GM18508 (cell line): Measurements from ENCODE around the gene NEURL1B.
"Not testable (repeated sequence)": the region's sequence is repeated elsewhere in the genome, so short reads cannot be mapped to it uniquely, and the experiment has no call there.

Experiments
- ATAC-seq: cut with Tn5 transposase; IDR thresholded peaks from one replicate; pipeline ENCODE4 v1.9.1; 2021; ENCODE audit warnings: moderate number of reproducible peaks; ENCODE audit not compliant: insufficient read depth, unreplicated experiment

The NEURL1B gene

DNA sequence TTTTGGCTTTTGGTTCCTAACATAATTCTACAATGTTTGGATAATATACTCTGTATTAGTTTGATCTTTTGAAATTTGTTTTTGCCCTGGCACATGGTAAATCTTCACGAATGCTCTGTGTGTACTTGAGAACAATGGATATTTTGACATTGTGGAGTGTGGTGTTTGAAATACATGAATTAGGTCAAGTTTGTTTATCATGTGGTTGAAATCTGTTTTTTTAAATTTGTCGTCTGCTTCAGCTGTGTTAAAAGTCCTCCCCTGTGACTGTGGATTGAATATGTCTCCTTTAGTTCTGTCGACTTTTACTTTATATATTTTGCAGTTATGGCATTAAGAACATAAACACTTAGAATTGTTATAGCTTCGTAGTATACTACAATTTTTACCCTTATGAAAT, 69.6 kb downstream of the NEURL1B start:
- ATAC-seq = no peak

DNA sequence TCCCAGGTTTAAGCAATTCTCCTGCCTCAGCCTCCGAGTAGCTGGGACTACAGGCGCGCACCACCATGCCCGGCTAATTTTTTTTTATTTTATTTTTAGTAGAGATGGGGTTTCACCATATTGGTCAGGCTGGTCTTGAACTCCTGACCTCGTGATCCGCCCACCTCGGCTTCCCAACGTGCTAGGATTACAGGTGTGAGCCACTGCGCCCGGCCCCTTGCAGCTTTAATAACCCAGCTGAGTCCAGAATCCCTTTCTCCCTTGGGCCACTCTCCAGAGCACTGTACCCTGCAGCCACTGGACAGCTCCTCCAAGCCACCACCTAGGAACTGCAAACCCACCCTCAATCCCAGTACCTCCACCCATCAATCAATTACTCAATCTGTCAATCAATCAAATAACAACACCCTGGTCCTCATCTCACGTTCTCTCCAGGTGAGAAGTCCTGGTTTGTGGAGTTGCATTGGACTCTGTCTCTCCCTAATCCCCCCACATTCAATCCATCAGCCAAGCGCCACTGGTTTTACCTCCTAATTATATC, 70.3 kb downstream of the NEURL1B start:
- ATAC-seq = not testable (repeated sequence)

DNA sequence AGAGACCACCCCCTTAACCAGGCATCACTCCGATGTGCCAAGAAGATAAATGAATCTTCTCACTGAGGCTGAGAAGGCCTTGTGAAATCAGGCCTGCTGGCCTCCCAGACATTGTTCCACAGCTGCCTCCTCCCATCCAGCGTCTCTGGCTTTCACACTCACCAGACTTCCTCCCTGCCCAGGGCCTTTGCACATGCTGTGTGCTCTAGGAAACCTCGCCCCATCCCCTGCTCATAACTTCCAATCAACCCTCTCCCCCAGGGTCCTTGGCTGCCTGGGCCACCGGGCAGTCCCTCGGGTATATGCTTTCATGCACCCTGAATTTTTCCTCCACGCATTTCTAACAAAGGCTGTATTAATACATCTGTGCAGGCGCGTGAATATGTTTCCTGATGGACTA, 71.5 kb downstream of the NEURL1B start:
- no peak for ATAC-seq

DNA sequence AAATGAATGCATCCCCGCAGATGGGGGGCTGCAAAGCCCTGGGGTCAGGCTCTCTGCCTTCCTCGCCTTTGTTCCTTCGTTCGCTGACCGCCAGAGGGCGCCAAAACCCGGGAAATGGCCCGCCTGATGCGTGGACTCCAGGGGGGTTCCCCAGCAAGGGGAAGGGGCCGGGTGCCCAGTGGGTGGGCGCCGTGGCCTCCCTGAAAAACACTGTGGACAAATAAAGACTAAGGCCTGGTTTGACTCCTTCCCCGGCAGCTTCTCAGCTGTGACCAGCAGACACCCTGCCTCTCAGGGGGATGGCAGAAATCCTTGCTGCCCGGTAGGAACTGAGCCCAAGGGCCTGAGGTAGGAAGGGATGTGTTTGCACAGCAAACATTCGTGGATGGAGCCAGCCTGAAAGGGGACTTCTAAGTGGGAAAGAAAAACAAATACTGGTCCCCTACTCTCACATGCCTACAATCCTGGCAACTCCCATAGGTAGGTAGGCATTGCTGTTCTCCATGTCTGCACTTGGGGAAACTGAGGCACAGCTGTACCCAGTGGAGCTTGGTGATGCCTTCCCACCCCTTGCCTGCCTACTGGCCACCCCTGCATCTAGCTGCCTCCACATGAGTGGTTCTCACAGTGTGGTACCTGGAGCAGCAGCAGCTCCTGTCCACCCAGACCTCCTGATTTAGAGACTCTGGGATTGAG, 72.2 kb downstream of the NEURL1B start:
- no peak for ATAC-seq

DNA sequence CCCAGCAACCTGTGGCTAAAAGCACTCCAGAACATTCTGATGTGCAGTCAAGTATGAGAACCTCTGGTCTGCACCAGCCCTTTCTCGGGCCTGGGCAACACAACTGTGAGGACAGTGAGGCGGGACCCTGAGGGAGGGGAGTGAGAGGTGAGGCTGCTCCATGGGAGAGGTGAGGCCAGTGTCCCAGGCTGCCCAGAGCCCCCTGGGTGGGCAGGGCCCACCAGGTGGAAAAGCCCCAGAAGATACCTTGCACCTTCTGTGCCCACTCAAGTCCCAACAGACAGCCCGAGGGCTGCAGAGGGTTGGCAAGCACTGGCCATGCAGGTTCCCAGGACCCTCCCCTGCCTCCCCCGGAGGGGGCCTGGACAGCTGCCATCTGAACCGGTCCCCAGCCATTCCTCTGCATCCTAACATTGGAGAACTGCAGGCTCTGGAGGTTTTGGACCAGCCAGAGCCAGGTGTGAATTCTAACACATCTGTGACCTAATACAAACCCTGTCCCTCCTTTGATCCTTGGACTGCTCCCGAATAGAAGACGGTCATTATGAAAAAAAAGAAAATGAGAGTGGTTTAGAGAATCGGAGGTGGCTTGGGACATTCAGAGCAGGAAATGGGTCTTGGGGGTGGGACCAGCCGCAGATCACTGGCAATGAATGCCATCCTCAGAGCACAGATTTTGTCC, 72.9 kb downstream of the NEURL1B start:
- ATAC-seq = no peak

DNA sequence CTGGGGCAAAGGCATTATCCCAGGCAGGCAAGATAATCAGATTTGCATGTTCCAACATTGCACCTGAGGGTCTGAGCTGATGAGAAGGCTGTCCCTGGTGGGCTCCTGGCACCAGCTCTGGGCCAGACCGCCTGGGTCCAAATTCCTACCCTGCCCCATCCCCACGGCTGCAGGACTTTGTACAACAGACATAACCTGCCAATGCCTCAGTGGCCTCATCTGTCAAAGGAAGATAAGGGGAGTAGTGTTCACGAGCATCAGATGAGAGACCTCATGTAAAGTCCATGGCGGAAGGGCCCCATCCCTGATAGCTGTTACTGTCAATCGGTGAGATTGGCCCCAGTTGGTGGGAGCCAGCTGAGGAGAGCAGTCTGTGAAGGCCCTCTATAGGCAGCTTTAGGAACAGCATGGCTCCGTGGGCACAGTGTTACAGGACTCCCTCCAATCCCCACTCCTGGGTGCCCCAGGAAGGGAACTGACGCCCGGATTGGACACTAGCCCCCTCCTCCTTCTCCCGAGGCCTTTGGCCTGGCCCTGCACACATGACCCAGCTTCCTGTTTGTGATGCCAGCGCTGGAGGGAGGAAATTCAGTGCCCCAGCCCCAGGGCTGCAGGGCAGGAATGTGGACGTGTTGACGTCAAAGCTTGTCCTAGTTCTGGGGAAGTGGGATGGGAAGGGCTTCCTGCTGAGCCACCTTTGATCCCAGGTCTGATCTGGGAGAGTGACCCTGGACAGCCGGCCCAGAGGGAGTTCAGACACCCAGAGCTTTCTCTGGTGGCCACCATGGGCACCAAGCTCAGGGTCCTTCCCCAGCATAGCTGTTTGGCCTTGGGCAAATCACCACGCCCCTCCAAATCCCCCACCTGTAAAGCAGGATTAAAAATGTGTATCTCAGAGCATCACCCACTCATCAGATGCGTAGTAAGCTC, 73.7 kb downstream of the NEURL1B start:
- ATAC-seq = no peak

DNA sequence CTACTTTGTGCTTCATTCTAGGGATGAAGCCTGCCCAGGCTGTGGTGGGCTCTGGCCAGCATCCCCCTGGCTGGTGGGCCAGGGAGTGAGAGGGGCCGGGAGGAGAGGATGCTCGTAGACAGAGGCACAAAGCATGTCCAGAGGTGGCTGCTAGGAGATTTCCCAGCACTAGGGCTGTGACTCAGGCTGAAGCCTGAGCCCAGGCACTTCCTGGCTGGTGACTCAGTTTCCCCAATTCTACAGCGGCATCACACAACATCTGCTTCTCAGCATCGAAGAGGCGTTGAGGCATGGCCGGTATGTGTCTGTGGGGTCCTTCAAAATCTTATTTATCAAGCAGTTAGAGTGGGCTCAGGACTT, 74.3 kb downstream of the NEURL1B start:
- no peak for ATAC-seq

DNA sequence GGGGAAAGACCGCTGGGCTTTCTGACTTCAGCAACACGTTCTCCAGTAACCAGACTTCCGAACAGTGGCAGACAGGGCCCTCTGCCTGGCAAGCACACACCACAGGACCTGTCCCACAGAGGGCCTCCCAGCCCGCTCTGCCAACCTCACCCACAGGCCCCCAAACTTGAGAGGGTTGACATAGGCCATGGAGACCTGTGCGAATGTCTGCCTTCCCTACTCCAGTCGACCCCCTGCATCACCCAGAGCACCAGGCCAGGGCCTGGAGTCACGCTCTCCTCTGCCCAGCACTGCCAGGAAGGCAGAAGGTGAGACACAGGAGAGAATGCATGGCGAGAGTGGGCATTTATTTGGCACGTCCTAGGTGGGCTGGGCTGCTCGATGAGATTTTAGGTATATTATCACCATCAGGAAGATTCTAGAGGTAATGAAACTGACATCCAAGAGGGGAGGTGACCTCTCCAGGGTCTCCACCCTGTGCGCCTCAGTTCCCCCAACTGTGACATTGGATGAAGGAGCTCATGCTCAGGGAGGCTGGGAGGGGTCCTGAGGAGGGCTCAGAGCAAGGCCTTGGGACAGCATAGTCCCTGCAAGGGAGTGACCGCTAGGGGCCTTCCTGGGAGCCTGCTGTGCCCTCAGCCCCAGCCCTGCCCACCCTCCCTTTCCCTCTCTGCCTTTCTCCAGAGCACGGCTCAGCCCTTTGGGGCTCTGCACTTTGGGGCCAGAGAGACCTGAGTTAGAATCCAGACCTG, 75.0 kb downstream of the NEURL1B start:
- no peak for ATAC-seq

DNA sequence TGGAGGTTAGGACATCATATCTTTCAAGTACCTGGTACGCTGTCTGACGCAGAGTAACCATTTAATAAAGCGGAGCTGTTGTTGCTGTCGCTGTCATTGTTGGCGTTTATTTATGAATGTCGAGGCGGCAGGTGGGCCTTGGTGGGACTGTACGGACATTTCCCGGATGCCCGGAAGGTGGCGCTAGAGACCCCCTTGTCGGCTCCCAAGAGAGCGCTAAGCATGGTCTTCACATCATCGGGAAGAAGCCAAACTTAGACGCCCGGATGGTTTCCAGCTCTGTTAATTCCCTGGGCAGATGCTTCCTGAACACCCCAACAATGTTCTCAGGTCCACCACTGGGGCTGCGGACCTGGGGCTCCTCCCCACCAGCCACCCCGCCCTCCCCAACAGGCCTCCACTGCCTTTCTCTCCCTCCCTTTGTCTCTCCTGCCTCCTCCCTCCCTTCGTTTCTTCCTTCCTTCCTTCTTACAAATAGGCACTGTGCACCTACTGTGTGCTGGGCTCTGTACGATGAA, 75.8 kb downstream of the NEURL1B start:
- ATAC-seq = no peak

DNA sequence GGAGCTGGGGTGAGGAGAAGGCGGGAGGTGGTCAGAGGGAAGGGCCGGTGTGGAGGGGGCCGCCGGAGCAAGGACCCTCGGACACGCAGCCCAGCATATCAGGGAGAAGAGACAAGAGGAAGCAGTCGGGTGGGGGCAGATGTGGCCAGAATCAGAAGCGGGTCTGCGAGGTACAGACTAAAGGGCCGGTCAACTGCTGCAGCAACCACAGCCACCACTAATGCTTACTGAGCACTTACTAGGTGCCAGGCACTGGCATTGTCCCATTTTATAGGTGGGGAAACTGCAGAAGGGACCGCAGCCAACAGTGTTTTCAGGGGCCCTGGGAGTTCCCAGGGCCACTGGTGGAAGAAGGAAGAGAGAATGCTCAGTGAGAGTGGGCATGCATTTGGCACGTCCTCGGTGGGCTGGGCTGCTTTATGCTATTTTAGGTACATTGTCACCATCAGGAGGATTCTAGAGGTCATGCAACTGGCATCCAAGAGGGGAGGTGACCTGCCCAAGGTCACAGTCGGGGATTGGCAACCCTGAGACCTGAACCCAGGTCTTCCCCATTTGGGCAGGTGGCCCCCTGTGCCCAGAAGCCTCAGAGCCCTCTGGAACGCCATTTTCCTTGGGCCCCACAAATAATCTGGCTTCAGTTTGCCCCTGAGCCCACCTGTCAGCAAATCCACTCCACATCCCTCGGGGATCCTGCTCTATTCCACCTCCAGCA, 76.6 kb downstream of the NEURL1B start:
- ATAC-seq = no peak

DNA sequence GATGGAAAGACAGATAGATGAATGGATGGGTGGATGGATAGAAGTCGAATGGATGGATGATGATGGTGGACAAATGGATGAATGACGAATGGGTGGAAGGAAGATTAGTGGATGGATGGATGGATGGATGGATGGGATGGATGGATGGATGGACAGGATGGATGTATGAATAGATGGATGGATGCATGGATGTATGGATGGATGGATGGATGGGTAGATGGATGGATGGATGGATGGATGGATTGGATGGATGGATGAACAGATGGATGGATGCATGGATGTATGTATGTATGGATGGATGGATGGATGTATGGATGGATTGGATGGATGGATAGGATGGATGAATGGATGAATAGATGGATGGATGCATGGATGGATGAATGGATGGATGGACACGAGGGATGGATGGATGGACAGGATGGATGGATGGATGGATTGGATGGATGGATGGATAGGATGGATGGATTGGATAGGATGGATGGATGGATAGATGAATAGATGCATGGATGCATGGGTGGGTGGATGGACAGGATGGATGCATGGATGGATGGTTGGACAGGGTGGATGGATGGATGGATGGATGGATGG, 77.6 kb downstream of the NEURL1B start:
- ATAC-seq = no peak

DNA sequence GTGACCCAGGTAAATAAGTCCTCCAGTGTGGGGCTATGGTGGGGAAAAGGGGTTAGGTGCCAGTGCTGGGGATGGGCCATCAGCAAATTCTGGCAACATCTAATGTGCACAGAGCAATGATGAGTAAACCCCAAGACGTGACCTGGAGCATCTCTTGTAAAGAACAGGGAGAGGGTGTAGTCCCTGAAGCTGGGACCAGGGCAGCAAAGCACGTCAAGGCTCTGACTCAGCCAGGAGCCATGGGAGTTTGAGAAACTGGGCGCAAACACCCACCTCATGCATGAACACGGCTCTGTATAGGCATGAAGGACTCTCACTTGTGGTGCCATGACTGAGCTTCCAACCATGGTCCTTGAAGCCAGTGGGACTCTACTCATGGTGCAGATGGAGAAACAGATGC, 78.1 kb downstream of the NEURL1B start:
- no peak for ATAC-seq

DNA sequence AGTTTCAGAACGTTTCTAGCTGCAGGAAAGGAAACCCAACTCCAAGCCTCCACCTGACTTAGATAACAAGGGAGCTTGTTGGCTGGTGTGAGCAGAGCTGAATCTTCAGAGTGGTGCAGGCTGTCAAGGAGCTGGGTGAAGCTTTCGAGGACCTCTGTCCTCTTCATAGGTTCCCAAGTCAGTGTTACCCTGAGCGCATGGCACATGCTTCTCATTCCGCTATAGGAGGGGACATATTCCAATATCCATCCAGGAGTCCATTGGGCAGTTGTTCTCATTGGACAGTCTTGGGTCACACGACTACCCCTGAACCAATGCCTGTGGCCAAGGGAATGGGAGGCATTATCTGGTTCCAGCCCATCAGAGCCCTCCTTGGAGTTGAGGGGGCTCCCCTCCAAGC, 79.6 kb downstream of the NEURL1B start:
- no peak for ATAC-seq

DNA sequence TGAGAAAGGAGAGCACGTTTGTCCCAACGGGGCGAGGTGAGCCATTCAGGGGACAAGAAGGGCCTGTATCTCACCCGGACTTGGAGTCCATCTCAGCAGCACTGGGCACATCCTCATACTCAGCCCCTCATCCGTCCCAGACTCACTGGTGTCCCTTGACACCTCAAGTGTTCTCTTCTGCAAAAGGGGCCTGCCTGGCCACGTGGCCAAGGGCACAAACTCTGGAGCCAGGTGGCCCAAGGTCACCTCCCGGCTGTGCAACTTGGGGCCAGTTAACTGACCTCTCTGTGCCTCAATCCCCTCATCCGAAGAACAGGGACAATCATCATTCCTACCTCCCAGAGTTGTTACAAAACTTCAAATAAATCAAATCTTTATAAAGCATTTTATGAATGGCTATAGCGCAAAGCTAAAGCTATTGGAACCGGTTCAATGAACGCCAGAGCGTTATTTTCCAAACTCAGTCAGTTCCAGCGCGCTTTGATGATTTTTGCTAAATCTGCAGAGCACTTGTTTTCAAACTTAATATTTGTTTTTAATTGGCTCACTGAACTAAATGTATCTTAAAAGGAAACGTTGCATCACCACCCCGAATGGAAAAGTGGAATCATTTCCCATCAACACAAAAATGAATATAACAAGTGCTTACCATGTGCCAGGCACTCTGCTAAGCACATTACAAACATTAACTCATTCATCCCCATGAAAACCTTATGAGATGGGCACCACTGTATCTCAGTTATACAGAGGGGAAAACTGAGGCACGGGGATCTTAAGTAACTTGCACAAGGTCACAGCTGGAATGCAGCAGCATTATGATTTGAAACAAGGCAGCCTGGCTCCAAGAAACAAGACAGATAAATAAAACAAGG, 80.6 kb downstream of the NEURL1B start:
- ATAC-seq = no peak

DNA sequence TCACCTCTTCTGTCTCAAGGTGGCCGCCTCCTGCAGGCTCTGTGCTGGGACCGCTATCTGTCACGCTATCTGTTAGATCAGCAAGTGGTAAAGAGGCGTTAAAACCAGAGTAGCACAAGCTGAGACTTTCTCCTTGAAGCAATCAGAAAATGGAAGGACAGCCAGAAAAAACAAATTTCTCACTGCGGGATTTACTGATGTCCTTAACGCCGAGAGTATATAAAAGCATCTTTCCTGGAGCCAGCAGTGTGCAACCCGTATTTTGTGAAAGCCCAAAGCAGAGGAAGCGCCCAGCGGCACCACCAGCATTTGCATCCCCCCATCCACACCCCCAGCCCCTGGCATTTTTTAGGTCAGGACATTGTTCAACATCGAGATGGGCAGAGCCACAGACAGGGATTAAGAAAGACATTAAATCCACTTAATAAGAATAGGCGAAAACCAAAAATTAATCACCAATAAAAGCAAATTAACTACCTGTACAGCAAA, 81.3 kb downstream of the NEURL1B start:
- no peak for ATAC-seq

DNA sequence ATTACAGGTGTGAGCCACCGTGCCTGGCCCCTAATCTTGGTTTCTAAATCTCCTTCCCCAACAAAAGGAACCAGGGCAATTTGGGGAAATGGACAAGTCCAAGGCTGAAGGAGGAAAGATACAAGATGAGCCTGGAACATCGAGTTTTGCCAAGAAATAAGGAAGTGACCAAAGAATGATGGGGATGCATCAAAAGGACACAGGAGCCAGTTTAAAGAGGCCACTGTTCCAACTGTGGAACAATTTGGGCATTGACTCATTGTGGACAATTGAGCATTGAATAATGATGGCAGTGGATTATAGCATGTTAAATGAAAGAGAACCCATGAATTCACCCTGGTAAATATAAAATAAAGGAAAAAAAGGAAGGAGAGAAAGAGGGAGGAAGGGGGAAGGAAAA, 82.4 kb downstream of the NEURL1B start:
- ATAC-seq = no peak

DNA sequence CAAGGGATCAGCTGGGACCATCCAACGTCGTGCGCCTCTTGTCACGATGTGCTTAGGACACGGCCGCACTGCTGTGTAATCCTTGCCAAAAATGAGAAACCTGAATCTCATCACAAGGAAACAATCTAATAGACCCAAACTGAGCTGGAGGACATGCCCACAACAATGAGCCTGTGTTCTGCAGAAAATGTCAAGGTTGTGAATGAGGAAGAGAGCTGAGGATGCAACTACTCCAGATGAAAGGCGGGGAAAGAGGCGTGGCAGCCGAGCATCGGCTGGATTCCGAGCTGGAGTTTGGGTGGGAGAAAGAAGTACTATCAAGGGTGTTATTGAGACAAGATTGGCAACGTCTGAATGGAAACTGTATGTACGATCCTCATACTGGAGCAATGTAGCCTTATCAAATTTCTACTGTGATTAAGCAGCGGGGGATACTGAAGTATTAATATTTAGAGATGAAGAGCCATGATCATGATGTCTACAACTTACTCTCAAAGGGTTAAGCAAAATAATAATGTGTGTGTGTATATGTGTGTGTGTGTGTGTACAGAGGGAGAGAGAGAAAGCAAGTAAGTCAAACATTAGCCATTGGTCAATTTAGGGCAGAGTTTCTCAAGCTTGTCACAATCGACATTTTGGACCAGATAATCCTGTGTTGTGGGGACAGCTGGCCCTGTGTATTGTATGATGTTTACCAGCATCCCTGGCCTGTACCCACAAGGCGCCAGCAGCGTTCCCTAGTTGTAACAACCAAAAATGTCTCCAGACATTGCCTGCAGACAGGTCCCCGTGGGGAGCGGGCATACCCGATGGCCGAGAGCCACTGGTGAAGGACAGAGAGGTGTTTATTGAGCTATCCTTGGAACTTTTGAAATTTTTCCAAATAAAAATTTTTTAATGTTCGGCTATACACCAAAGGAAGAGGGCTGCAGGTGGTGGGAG, 83.5 kb downstream of the NEURL1B start:
- ATAC-seq = no peak
